ENCODE results near the gene PHF21B.
A peak's percentile ranks its signal among the peaks of the same experiment; 100 is the strongest.

PHF21B gene

DNA sequence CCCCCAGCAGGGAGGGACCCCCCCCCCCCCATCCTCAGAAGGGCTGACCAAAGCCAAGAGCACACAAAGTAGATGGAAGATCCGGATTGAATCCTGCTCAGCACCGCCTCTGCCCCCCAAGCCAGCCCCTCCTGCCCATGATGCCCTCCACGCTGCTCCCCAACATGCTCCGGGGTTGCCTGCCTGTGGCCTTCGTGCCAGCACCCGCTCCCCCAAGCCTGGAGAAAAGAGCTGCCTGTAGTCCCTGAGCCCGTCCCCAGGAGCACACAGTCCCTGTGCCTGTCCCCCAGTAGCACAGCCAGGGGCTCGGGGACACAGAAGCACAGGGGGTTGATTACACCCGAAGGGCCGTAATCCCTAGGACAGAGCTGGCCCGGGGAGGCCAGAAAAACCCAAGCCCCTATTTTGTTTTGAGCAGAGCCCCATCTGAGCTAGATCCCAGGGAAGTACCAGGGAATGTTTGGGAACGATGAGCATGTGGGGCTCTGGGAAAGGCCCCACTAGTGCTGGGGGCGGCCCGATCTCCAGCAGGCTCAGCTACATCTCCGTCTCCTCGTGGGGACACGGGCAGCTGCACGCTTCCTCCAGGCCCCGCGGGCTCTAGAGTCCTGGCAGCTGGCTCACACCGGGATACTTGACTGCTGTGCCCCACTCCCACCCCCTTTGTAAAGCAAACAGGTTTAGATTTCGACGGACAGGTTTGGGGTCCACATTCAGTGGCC lies 66.7 kb downstream of the PHF21B start:
- H3K27ac Mint-ChIP-seq: no peak overlapping the region
- no peaks in the 10 kb centered on the region for H3K9me3 Mint-ChIP-seq
- no peaks in the 10 kb centered on the region for H3K4me1 Mint-ChIP-seq
- no peak for DNase-seq
- no peak overlapping the region for H3K4me3 Mint-ChIP-seq
- no peak for ATAC-seq
- peaks cover 7% of the 10 kb centered on the region for H3K27me3 Mint-ChIP-seq

DNA sequence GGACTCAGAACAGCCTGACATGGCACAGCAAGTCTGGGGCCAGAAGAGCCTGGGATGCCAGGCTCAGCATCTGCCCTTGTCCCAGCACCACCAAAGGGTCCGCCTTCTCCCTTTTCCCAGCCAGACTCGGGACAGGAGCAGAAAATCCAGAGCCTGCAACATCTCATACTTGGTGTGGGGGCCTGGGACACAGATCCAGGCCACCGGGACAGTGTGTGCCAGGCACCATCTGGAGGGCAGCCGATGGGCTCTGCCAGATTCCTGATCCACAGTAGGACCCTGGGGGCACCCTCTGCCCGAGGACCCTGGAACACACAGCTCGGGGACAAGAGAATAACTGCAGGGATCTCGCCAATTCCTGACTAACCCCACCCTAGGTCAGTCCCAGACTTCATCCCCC lies 67.7 kb downstream of the PHF21B start:
- Mint-ChIP-seq H3K27ac (no peak overlapping the region), H3K9me3 (no peaks in the 10 kb centered on the region), H3K27me3 (peaks cover 7% of the 10 kb centered on the region), H3K4me1 (no peaks in the 10 kb centered on the region), H3K4me3 (no peak overlapping the region)
- DNase-seq (no peak), ATAC-seq (no peak)

DNA sequence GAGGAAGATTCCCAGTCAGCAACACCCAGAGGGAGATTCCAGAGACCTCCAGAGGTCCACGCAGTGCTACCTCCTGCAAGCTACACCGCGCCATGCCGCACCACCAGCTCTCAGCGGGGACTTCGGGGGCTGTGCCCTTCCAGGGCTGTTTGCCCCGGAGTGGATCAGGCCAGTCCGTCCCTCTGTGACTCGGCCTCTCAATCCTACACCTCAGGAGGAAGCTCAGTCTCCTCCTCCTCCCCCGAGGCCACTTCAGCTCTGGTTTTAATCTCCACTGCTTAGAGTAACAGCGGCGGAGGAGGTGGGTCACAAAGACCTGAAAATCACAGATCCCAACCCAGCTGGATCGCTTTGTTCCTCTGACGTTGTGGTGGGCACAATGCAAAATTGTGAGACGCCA lies 68.6 kb downstream of the PHF21B start:
- H3K27me3 Mint-ChIP-seq: peaks cover 7% of the 10 kb centered on the region
- ATAC-seq: no peak

DNA sequence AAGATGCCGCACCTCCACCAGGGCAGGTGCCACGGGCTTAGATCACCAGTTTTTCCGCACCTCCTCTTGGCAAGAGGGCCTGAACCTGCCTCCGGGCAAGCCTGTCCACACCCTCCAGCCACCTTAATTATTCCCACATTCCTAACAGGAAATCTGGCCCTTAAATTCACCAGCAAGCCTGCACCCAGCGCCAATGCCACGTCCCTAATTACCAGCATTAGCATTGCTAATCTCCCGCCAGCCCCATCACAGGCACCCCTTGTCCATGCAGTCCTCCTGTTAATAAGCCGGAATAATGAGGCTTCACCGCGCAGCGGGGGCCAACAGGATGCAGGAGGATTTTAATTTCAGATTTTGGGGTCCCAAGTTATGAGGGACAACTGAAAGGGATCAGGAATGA lies 69.7 kb downstream of the PHF21B start:
- Mint-ChIP-seq H3K27me3 (peaks cover 7% of the 10 kb centered on the region), H3K27ac (no peak overlapping the region), H3K4me1 (no peaks in the 10 kb centered on the region), H3K4me3 (no peak overlapping the region), H3K9me3 (no peaks in the 10 kb centered on the region)
- DNase-seq (no peak), ATAC-seq (no peak)

More for the DNA sequence above, 68.6 kb downstream of the PHF21B start:
- H3K27ac Mint-ChIP-seq: no peak overlapping the region
- no peak for DNase-seq
- no peak overlapping the region for H3K4me3 Mint-ChIP-seq
- H3K9me3 Mint-ChIP-seq: no peaks in the 10 kb centered on the region
- no peaks in the 10 kb centered on the region for H3K4me1 Mint-ChIP-seq

DNA sequence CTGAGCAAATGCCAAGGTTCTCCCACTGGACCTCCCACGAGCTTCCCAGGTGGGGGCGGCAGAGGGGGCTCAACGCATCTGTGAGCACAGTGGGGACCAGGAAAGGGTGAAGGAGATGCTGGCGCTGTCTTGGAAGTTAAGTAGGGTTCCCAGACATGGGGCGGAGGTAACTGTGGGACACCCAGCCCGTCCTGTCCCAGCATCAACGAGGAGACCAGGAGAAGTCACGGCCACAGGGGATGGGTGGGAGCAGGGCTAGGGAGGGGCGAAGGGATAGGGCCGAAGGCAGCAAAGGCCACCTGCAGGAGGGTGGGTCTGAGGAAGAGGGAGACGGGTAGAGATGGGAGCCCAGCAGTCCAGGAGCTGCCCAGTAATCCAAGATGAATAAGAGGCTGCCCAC lies 70.4 kb downstream of the PHF21B start:
- no peak for ATAC-seq
- H3K27me3 Mint-ChIP-seq: peaks cover 9% of the 10 kb centered on the region
- no peak overlapping the region for H3K4me3 Mint-ChIP-seq
- H3K9me3 Mint-ChIP-seq: no peaks in the 10 kb centered on the region
- DNase-seq: no peak
- no peak overlapping the region for H3K27ac Mint-ChIP-seq
- H3K4me1 Mint-ChIP-seq: no peaks in the 10 kb centered on the region

DNA sequence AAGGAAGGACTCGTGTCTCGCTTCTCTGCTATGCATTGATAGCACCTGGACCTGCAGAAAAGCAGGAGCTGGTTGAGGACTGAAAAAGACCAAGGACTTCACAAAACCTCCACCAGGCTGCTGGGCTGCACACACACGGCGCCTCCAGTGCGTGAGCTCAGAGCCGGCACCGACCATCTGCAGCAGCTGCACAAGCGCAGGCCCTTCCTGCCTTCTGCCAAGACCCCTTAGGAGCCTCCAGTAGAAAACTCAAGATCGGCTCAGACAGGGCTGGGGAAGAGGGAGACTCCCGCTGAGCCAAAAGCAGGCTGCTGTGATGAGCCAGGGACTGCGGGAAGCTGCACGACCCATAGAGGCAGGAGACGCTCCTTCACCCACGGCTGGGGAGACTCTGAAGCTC lies 70.9 kb downstream of the PHF21B start:
- H3K27me3 Mint-ChIP-seq: peaks cover 13% of the 10 kb centered on the region
- H3K27ac Mint-ChIP-seq: no peak overlapping the region
- ATAC-seq (no peak), DNase-seq (no peak)
- H3K4me3 Mint-ChIP-seq: no peak overlapping the region
- no peaks in the 10 kb centered on the region for H3K4me1 Mint-ChIP-seq
- no peaks in the 10 kb centered on the region for H3K9me3 Mint-ChIP-seq

DNA sequence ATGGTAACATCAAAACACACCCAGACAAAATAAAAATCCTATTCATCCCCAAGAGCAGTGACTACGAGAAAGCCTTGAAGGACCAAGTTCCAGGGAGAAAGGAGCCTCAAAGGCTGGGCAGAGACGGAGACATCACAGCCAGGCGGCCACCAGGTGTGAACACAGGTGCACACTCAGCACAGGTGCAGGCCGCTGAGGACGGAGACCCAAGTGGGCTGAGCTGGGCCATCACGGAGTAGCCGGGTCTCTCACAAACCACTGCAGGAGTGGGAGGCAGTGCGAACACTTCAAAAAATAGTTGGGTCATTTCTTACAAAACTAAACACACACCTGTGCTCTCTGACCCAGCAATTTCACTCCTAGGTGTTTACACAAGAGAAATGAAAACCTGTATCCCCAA lies 72.6 kb downstream of the PHF21B start:
- no peak overlapping the region for H3K4me3 Mint-ChIP-seq
- H3K4me1 Mint-ChIP-seq: no peaks in the 10 kb centered on the region
- no peak for DNase-seq
- H3K27ac Mint-ChIP-seq: no peak overlapping the region
- no peak for ATAC-seq
- H3K9me3 Mint-ChIP-seq: no peaks in the 10 kb centered on the region
- H3K27me3 Mint-ChIP-seq: peaks cover 13% of the 10 kb centered on the region

DNA sequence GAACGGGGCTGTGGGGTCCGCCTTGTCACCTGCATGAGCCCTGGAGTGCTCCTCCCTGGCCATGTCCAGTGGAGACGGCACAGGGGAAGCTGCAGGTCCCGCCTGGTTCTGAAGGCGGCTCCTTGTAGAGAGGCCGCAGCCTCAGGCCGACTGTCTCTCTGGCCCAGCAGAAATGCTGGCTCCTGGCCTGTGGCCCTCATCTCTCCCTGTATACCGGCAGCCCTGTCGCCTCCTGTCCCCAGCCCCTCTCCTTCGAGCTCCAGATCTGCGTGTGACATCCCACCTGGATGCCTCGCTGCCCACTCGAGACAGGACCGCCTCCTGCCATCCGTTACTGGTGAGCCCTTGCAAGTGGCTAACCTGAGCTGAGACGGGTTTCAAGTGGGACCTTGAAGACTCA lies 73.6 kb downstream of the PHF21B start:
- Mint-ChIP-seq H3K4me1 (no peaks in the 10 kb centered on the region), H3K4me3 (no peak overlapping the region), H3K27ac (peak overlapping the region in 1 of 2 donors; percentile 27), H3K9me3 (no peaks in the 10 kb centered on the region), H3K27me3 (peaks cover 13% of the 10 kb centered on the region)
- DNase-seq (no peak), ATAC-seq (no peak)

DNA sequence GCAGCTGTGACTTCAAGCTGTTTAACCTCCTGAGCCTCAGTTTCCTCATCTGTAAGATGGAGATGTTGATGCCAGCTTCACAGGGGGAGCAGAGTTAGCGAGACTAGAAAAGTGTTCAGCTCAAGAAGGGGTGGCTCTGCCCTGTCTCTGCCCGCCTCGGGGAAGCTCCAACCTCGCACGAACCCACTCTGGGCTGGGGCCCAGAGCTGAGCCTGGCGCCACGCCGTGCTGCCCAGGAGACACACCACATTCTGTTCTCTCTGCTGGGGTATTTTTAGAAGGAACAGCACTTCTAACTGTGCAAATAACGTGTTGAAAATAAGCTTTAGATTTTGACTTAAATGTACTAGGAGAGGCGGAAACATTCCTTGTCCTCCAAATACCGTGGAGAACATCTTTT lies 74.1 kb downstream of the PHF21B start:
- H3K27me3 Mint-ChIP-seq: peaks cover 13% of the 10 kb centered on the region
- H3K9me3 Mint-ChIP-seq: no peaks in the 10 kb centered on the region
- no peak for ATAC-seq
- H3K27ac Mint-ChIP-seq: no peak overlapping the region
- no peak overlapping the region for H3K4me3 Mint-ChIP-seq
- H3K4me1 Mint-ChIP-seq: no peaks in the 10 kb centered on the region
- no peak for DNase-seq

DNA sequence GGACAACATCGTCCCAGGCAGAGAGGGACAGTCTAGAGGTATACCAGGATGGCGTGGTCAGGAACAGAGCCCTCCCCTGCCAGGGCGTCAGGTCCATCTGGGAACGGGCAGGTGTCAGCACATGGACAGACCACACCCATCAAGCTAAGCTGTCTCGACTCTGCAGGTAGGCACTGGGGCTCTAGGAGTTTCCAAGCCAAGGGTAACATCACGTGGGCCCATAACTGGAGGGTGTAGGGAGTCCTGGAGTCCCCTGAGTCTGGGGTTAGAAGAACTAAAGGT lies 75.4 kb downstream of the PHF21B start:
- H3K27ac Mint-ChIP-seq: no peak overlapping the region
- no peaks in the 10 kb centered on the region for H3K9me3 Mint-ChIP-seq
- H3K27me3 Mint-ChIP-seq: peaks cover 6% of the 10 kb centered on the region
- DNase-seq (no peak), ATAC-seq (no peak)
- no peak overlapping the region for H3K4me3 Mint-ChIP-seq
- no peaks in the 10 kb centered on the region for H3K4me1 Mint-ChIP-seq

DNA sequence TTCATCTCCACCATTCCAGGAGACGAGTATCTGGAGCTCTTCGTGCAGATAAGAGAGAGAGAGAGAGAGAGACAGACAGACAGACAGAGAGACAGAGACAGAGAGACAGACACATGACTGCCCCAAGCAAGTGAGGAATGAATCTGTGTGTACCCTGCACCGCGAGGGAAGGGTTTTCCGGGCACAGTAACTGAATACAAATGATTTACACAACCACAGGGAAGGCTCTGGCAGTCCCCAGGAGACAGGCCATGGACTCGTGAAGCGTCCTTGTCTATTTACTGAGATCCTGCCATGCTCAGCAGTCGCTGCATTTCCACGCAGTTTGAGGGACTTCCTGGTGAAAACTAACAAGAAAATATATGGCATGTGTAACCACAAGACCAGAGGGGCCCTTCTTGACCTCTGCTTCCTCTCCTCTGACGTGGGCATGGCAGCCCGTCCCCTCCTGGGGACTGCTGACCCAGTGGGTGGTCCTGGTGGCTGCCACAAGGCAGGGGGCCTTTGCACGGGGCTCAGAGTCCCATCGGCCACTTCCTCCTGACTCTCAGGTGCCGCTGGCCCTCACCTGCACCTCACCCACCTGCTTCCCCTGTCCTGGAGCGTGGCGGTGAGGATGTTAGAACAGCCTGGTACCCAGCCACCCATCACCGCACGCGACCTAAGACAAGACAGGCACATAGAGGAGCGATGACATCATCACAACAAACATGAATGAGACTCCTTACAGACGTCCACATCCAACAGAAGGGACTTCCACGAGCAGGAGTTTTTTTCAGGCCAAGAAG lies 75.9 kb downstream of the PHF21B start:
- Mint-ChIP-seq H3K27me3 (peaks cover 6% of the 10 kb centered on the region), H3K4me1 (no peaks in the 10 kb centered on the region), H3K4me3 (no peak overlapping the region), H3K27ac (peak overlapping the region in 1 of 2 donors; percentile 35), H3K9me3 (no peaks in the 10 kb centered on the region)
- no peak for ATAC-seq
- no peak for DNase-seq

DNA sequence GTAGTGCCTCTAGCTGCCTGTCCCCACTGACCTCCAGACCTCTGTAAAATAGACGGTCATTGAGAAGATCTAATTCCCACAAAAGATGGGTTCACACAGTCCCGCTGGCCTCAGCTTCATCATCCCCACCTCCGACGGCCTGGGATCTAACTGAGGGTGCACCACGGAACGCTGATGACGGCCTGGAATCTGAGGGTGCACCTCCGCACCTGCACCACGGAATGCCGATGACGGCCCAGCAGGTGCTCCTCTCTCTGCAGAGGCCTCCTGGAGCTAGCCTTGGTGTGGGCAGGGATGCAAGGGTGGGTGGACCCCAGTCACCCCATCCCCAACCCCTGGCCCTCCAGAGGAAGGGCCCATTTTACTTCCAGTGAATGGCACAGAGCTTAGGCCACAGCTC lies 77.3 kb downstream of the PHF21B start:
- H3K27me3 Mint-ChIP-seq: peaks cover 6% of the 10 kb centered on the region
- H3K27ac Mint-ChIP-seq: peak overlapping the region in 1 of 2 donors; percentile 5
- ATAC-seq (no peak), DNase-seq (no peak)
- H3K4me1 Mint-ChIP-seq: no peaks in the 10 kb centered on the region
- no peak overlapping the region for H3K4me3 Mint-ChIP-seq
- no peaks in the 10 kb centered on the region for H3K9me3 Mint-ChIP-seq

DNA sequence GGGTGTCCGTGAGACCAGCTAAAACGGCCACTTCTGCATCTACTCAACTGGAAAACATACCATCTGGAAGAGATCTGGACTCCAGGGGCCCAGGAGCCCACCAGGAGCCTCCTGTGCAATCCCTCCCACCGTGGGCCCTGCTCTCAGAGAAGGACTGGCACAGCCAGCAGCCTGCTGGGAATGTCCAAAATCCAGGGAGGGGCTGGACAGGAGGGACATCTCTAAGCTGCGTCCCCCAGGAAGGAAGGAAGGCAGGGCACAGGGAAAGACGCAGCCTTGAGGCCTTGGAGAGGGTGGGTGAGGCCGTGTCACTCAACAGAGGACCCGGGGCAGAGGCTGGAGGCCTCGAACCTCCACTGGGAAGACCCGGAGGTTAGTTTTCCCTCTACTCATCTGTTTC lies 78.0 kb downstream of the PHF21B start:
- no peaks in the 10 kb centered on the region for H3K9me3 Mint-ChIP-seq
- ATAC-seq: no peak

DNA sequence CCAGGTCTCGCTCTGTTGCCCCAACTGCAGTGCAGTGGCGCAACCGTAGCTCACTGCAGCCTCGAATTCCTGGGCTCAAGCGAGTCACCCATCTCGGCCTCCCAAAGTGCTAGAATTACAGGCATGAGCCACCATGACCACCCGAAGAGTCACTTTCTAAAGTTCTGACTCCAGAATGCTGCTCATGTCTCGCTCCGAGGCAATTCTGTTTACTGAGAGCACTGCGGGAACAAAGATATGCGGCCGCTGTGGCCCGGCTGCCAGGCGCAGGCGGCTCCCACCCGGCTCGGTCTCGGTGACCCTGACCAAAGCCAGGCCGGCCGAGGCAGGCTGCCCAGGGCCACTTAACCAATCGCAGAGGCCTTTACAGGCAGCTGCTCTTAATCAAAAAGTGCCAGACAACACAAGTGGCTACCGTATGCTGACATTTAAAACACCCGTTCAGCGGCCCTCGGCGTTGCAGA lies 78.7 kb downstream of the PHF21B start:
- H3K4me1 Mint-ChIP-seq: no peaks in the 10 kb centered on the region
- H3K4me3 Mint-ChIP-seq: no peak overlapping the region
- H3K27me3 Mint-ChIP-seq: peaks cover 14% of the 10 kb centered on the region
- no peaks in the 10 kb centered on the region for H3K9me3 Mint-ChIP-seq
- no peak overlapping the region for H3K27ac Mint-ChIP-seq
- ATAC-seq: no peak
- no peak for DNase-seq

More for the DNA sequence above, 78.0 kb downstream of the PHF21B start:
- H3K27me3 Mint-ChIP-seq: peaks cover 8% of the 10 kb centered on the region
- DNase-seq: no peak
- H3K4me3 Mint-ChIP-seq: no peak overlapping the region
- no peaks in the 10 kb centered on the region for H3K4me1 Mint-ChIP-seq
- H3K27ac Mint-ChIP-seq: no peak overlapping the region

DNA sequence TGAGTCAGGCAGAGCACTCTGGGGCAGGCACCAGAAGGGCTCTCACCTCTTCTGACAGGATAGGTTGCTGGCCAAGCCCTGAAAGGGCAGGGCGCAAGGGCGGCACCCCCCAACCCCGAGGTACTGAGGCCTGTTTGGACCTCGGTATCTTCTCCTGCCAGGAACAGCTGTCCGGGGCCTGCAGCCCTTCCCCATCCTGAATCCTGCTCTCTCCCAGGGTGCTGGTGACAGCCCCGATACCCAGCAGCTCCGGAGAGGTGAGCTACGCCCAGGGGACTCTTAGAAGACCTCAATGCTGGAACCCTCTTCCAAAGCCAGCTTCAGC lies 79.1 kb downstream of the PHF21B start:
- H3K27me3 Mint-ChIP-seq: peaks cover 14% of the 10 kb centered on the region
- no peaks in the 10 kb centered on the region for H3K9me3 Mint-ChIP-seq
- no peak for DNase-seq
- H3K4me1 Mint-ChIP-seq: no peaks in the 10 kb centered on the region
- H3K27ac Mint-ChIP-seq: no peak overlapping the region
- no peak for ATAC-seq
- no peak overlapping the region for H3K4me3 Mint-ChIP-seq

DNA sequence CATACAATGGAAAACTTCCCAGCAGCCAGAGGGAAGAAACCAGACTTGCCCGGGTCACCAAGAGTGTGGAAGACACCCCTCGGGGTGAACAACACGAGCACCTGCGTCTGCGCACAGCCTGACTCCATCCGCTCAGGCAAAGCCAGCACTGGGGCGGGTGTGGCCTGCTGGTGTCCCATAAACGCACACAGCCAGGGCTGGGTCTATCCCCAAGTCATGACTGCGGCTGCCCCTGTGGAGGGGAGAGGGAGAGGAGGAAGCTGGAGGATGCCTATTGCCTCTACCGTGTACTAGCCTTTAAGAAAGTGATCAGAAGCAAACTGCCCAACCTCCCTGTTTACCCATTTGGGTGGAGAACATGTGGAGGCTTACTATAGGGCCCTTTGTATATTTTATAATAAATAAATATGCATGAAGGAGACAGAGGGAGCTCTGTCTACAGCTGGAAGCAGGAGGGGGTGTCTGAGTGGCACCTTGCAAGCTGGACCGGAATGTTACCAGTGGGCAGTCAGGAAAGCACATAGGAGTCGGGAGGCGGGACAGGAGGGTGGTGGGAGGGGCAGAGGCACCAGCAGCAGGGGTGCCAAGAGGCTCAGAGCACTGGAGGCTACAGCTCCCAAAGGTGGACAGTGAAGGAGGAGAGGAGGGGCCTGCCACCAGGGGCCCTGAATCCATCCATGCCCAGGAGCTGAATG lies 79.6 kb downstream of the PHF21B start:
- Mint-ChIP-seq H3K4me1 (no peaks in the 10 kb centered on the region), H3K9me3 (no peaks in the 10 kb centered on the region), H3K27me3 (peaks cover 14% of the 10 kb centered on the region), H3K27ac (no peak overlapping the region), H3K4me3 (no peak overlapping the region)
- DNase-seq (no peak), ATAC-seq (no peak)
